Measurements from ENCODE around the gene ARID2.

Gene ARID2

DNA sequence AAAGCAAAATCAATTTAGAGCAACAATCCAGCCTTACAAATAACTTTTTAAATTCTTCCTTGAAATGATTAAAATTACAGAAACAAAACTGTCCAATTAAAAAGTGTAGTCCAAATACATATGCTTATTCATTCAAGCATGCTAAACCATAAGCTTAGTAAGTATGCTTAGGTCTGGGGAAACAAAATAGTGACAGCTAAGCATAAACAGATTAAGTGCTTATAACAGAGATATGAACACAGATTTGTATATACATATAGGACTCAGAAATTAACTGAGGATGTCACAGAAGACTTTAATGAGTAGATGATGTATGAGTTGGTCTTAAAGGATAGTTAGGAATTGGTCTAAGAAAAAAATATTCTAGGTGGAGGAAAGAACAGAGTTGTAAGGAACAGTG is 219.0 kb downstream of the ARID2 start:
- no peak for DNase-seq

Measured in NCI-H1436 (cell line).